ENCODE data around the gene F2. TPM values are rescaled to one million over a fixed set of nuclear protein-coding genes. Genes with fewer than 3 reads are reported as not detected.

The F2 gene
- total and polyA plus RNA-seq, 2 of the 13 experiments (the other 11 are each of a cell fraction or from before 2014, with no cell fraction given) = 330 to 801 TPM

GRCh38 chr11:46678741-46679130, 40.3 kb upstream of the F2 start (continued):
- TF ChIP-seq RAD51 (IDR thresholded peaks at IDR 0.05; ENCODE audit: borderline replicate concordance) = no peak

- H3K27me3 ChIP-seq (ENCODE audit: control insufficient read depth in 1 of 2, insufficient read depth in 2 of 2, low read length in 2 of 2) = no peaks in the 10 kb centered on the region
- BruUV-seq (replicated peaks) = no TSS peak
- H3K4me3 ChIP-seq (replicated peaks in 1 of 3; ENCODE audit: insufficient read depth in 1 of 3, low read depth in 2 of 3, low read length in 3 of 3) = no peak overlapping the region
- H3K79me2 ChIP-seq (ENCODE audit: insufficient read depth, low read length) = no peaks in the 10 kb centered on the region
- H3K4me1 ChIP-seq (ENCODE audit: insufficient read depth, low read length) = peaks cover 21% of the 10 kb centered on the region
- TF ChIP-seq ELK4 (CRISPR knock-in tag; IDR thresholded peaks at IDR 0.05; ENCODE audit: borderline replicate concordance) (no peak), ZNF367 (CRISPR knock-in tag; IDR thresholded peaks at IDR 0.05; ENCODE audit: borderline replicate concordance) (no peak), RELA (CRISPR knock-in tag; IDR thresholded peaks at IDR 0.05) (no peak), GTF2F1 (IDR thresholded peaks at IDR 0.05; ENCODE audit: low read length) (no peak), ZNF776 (CRISPR knock-in tag; IDR thresholded peaks at IDR 0.05) (no peak), MEF2D (CRISPR knock-in tag; IDR thresholded peaks at IDR 0.05) (no peak), ZNF282 (IDR thresholded peaks at IDR 0.05; ENCODE audit: partially characterized antibody) (no peak), ZNF230 (CRISPR knock-in tag; IDR thresholded peaks at IDR 0.05) (no peak), ZNF121 (CRISPR knock-in tag; IDR thresholded peaks at IDR 0.05) (no peak), ZNF557 (CRISPR knock-in tag; IDR thresholded peaks at IDR 0.05) (no peak)
- no peaks in the 10 kb centered on the region for H3K9me3 ChIP-seq (ENCODE audit: low read length)
- no peak overlapping the region for H3K27ac ChIP-seq (ENCODE audit: extremely low read length, insufficient read depth, low read length)
- no peak for FAIRE-seq
- ATAC-seq = no peak
- H3K36me3 ChIP-seq (replicated peaks in 1 of 2; ENCODE audit: control insufficient read depth in 1 of 2, insufficient read depth in 2 of 2, low read length in 2 of 2) = peaks cover 27 to 50% of the 10 kb centered on the region in 2 experiments
- ChIA-PET POLR2A (interaction anchor here (1.0 kb wide), 1 partner anchor 63 kb away, joined by 4 read pairs; no protein-coding TSS in a partner anchor), CTCF (ENCODE audit: low intra/inter-chr PET ratio, low total read pairs) (no interaction called here)
- intact Hi-C loops (cut with micrococcal nuclease; ENCODE audit: unreplicated experiment) = no loop called here
- 93% methylated on average over 10 of the region's 26 CpGs for WGBS (ENCODE audit: low lambda C conversion rate)
- no peak overlapping the region for H3K4me2 ChIP-seq (ENCODE audit: low read depth, low read length)
- H2AFZ ChIP-seq (ENCODE audit: low read length) = no peak overlapping the region
- H4K20me1 ChIP-seq (ENCODE audit: insufficient read depth, low read length) = no peaks in the 10 kb centered on the region
- no peak for DNase-seq (ENCODE audit: low spot score)
- in situ Hi-C loops (cut with HindIII; ENCODE audit: extremely low pct_ligation_motif_present, low pct_unique_long_range_greater_than_20kb) = no loop called here
- no peak overlapping the region for H3K9ac ChIP-seq (ENCODE audit: insufficient read depth, low read depth, low read length)
Measured at GRCh38 chr11:46679241-46680163, 39.5 kb upstream of the F2 start.
